Neural cell (in vitro differentiated cells): Measurements from ENCODE around the gene MBD5. TPM values are rescaled to one million over a fixed set of nuclear protein-coding genes. Genes with fewer than 3 reads are reported as not detected.

Experiments used
- H2AFZ ChIP-seq: fragments of 200-600, 300-800 bp; sonication (generic), shearing (Covaris generic); 2 replicates; pipeline ENCODE4 v1.6.0; 2014; ENCODE audit warnings: low read depth, mild to moderate bottlenecking, antibody characterized with exemption, low read length, moderate library complexity
- H3F3A ChIP-seq: fragments of 200-600 bp; shearing (Covaris generic); 2 replicates; pipeline ENCODE4 v1.6.1; 2016; ENCODE audit warnings: mild to moderate bottlenecking, moderate library complexity, mixed read lengths, antibody characterized with exemption, low read length; ENCODE audit not compliant: insufficient read depth, poor library complexity, severe bottlenecking
- H3K27ac ChIP-seq: fragments of 200-600, 300-800 bp; sonication (generic), shearing (Covaris generic); 2 replicates; pipeline ENCODE4 v1.5.1; 2014; ENCODE audit warnings: mild to moderate bottlenecking, low read length, moderate library complexity
- H3K27me3 ChIP-seq: fragments of 300-800, 200-600 bp; sonication (generic), shearing (Covaris generic); 2 replicates; pipeline ENCODE4 v1.6.0; 2014; ENCODE audit warnings: mild to moderate bottlenecking, low read depth, low read length, moderate library complexity; ENCODE audit not compliant: insufficient read depth
- H3K36me3 ChIP-seq: fragments of 300-800, 200-600 bp; sonication (generic), shearing (Covaris generic); 2 replicates; pipeline ENCODE4 v1.5.1; 2014; ENCODE audit warnings: mild to moderate bottlenecking, antibody characterized with exemption, low read length, moderate library complexity; ENCODE audit not compliant: insufficient read depth
- H3K4me2 ChIP-seq: fragments of 300-800, 200-600 bp; sonication (generic), shearing (Covaris generic); 2 replicates; pipeline ENCODE4 v1.6.0; 2014; ENCODE audit warnings: mild to moderate bottlenecking, low read length
- H3K4me3 ChIP-seq: fragments of 300-800, 200-600 bp; sonication (generic), shearing (Covaris generic); 2 replicates; pipeline ENCODE4 v1.5.1; 2014; ENCODE audit warnings: mild to moderate bottlenecking, low read length, moderate library complexity
- H3K79me2 ChIP-seq: fragments of 200-600 bp; shearing (Covaris generic); replicated peaks from 2 replicates; pipeline ENCODE4 v1.6.0; 2014; ENCODE audit warnings: mild to moderate bottlenecking, low read length, moderate library complexity; ENCODE audit not compliant: insufficient read depth
- H3K9ac ChIP-seq: fragments of 300-800, 200-600 bp; sonication (generic), shearing (Covaris generic); 2 replicates; pipeline ENCODE4 v1.6.1; 2016; ENCODE audit warnings: mild to moderate bottlenecking, low read length, mixed read lengths
- H3K9me2 ChIP-seq: fragments of 200-600 bp; shearing (Covaris generic); 2 replicates; pipeline ENCODE4 v1.6.1; 2016; ENCODE audit warnings: mild to moderate bottlenecking, low read length, mixed read lengths; ENCODE audit not compliant: insufficient read depth
- H3K9me3 ChIP-seq: fragments of 200-600, 300-800 bp; sonication (generic), shearing (Covaris generic); 2 replicates; pipeline ENCODE4 v1.6.1; 2016; ENCODE audit warnings: mild to moderate bottlenecking, mixed run types, low read length, moderate library complexity, mixed read lengths
- H4K20me1 ChIP-seq: fragments of 200-600 bp; shearing (Covaris generic); 2 replicates; pipeline ENCODE4 v1.6.1; 2016; ENCODE audit warnings: mild to moderate bottlenecking, mixed run types; ENCODE audit not compliant: insufficient read depth
- CTCF ChIP-seq: fragments of 450-650 bp; IDR thresholded peaks from 2 replicates; pipeline ENCODE4 v1.5.1; 2014; ENCODE audit warnings: antibody characterized with exemption, mild to moderate bottlenecking, moderate library complexity; ENCODE audit not compliant: poor library complexity, severe bottlenecking
- EP300 ChIP-seq: fragments of 450-650 bp; conservative IDR thresholded peaks from 2 replicates; pipeline ENCODE4 v1.6.1; 2014; ENCODE audit warnings: antibody characterized with exemption, mild to moderate bottlenecking, moderate library complexity; ENCODE audit not compliant: poor library complexity, severe bottlenecking
- EZH2 ChIP-seq: fragments of 200-600, 300-800 bp; shearing (Covaris generic), sonication (generic); IDR thresholded peaks from 2 replicates; pipeline ENCODE4 v1.6.1; 2014; ENCODE audit warnings: antibody characterized with exemption, low read length, borderline replicate concordance, mild to moderate bottlenecking; ENCODE audit not compliant: insufficient read depth, poor library complexity, severe bottlenecking
- MXI1 ChIP-seq: fragments of 450-650 bp; conservative IDR thresholded peaks from 2 replicates; pipeline ENCODE4 v1.6.1; 2014; ENCODE audit warnings: antibody characterized with exemption, mild to moderate bottlenecking; ENCODE audit not compliant: poor library complexity, severe bottlenecking
- POLR2AphosphoS5 ChIP-seq: IDR thresholded peaks from 2 replicates; pipeline ENCODE4 v1.6.1; 2012
- RAD21 ChIP-seq: fragments of 450-650 bp; conservative IDR thresholded peaks from 2 replicates; pipeline ENCODE4 v1.6.1; 2014; ENCODE audit warnings: antibody characterized with exemption, mild to moderate bottlenecking, moderate library complexity
- REST ChIP-seq: IDR thresholded peaks from 2 replicates; pipeline ENCODE4 v1.6.1; 2012; ENCODE audit warnings: borderline replicate concordance
- SMC3 ChIP-seq: fragments of 450-650 bp; conservative IDR thresholded peaks from 2 replicates; pipeline ENCODE4 v1.6.1; 2014; ENCODE audit warnings: antibody characterized with exemption, mild to moderate bottlenecking, moderate library complexity; ENCODE audit not compliant: poor library complexity
- TAF1 ChIP-seq: IDR thresholded peaks from 2 replicates; pipeline ENCODE4 v1.6.1; 2012; ENCODE audit warnings: low read depth
- polyA plus RNA-seq: library from polyadenylated mRNA; depleted of rRNA; stranded (reverse); fragments of >200 nt; gene quantifications from 2 replicates; pipeline ENCODE4 v1.2.3, GENCODE V29; 2014

Gene MBD5
- polyA plus RNA-seq, 1 donor from 2014 or later: 9.7 TPM

GRCh38 chr2:148048475-148049221, 27.8 kb downstream of the MBD5 start:
- TF ChIP-seq SMC3: no peak
- TF ChIP-seq REST: no peak
- TF ChIP-seq POLR2AphosphoS5: no peak
- no peak for TF ChIP-seq TAF1
- TF ChIP-seq EZH2: no peak
- TF ChIP-seq MXI1: no peak
- no peak for TF ChIP-seq RAD21
- TF ChIP-seq EP300: no peak
- TF ChIP-seq CTCF: no peak
- no peak overlapping the region for H3K4me3 ChIP-seq
- H3K79me2 ChIP-seq: peaks cover 41% of the 10 kb centered on the region
- no peaks in the 10 kb centered on the region for H3K36me3 ChIP-seq
- no peak overlapping the region for H3K4me2 ChIP-seq
- no peaks in the 10 kb centered on the region for H3K27me3 ChIP-seq
- no peak overlapping the region for H3K9ac ChIP-seq
- H2AFZ ChIP-seq: no peak overlapping the region
- no peaks in the 10 kb centered on the region for H4K20me1 ChIP-seq
- no peaks in the 10 kb centered on the region for H3K9me3 ChIP-seq
- no peak overlapping the region for H3K27ac ChIP-seq
- H3K9me2 ChIP-seq: no peaks in the 10 kb centered on the region
- H3F3A ChIP-seq: no peaks in the 10 kb centered on the region

- Histone ChIP-seq H3F3A (no peaks in the 10 kb centered on the region), H3K27ac (no peak overlapping the region), H3K9ac (no peak overlapping the region), H3K9me2 (no peaks in the 10 kb centered on the region), H3K36me3 (no peaks in the 10 kb centered on the region), H2AFZ (no peak overlapping the region), H3K4me2 (no peak overlapping the region), H3K79me2 (peaks cover 41% of the 10 kb centered on the region), H3K4me3 (no peak overlapping the region), H3K27me3 (no peaks in the 10 kb centered on the region), H4K20me1 (no peaks in the 10 kb centered on the region), H3K9me3 (no peaks in the 10 kb centered on the region)
- TF ChIP-seq RAD21: no peak
Observed at GRCh38 chr2:148049284-148049683, 28.4 kb downstream of the MBD5 start.
